GM12878 (cell line): ENCODE results near the gene RAB3C. TPM values are rescaled to one million over a fixed set of nuclear protein-coding genes. Genes with fewer than 3 reads are reported as not detected.

Source experiments
- ATAC-seq: fragments of 200-7000 bp; cut with Tn5 transposase; 3 replicates; pipeline ENCODE4 v1.9.1; 2020; ENCODE audit warnings: mild to moderate bottlenecking, moderate library complexity
- BruUV-seq: library from RNA; stranded (reverse); fragments of 400-500 nt; replicated peaks from 2 replicates; lab custom pipeline; 2021; lab: Mats Ljungman, UMichigan
- CTCF ChIA-PET: fragments of 300-600 bp; sonication (Branson Sonifier 250); formaldehyde crosslinking; extraction: SDS; loops from one replicate; lab custom pipeline; 2021; ENCODE audit warnings: inconsistent platforms; lab: Yijun Ruan, JAX
- POLR2A ChIA-PET: fragments of 350-600 bp; formaldehyde crosslinking; extraction: SDS; loops from one replicate; lab custom pipeline; 2021; ENCODE audit warnings: inconsistent platforms; lab: Charles Lee
- RAD21 ChIA-PET: fragments of 300-600 bp; sonication (Branson Sonifier 250); formaldehyde crosslinking; loops from one replicate; lab custom pipeline; 2023; ENCODE audit warnings: antibody characterized with exemption; ENCODE audit not compliant: unreplicated experiment; lab: Charles Lee
- SMC1A ChIA-PET: fragments of 300-600 bp; sonication (Branson Sonifier 250); formaldehyde crosslinking; loops from one replicate; lab custom pipeline; 2023; ENCODE audit not compliant: unreplicated experiment, uncharacterized antibody; lab: Charles Lee
- DNase-seq: peaks from one replicate; pipeline ENCODE4 v3.0.0-alpha.2; 2011; ENCODE audit warnings: low read depth, low spot score
- FAIRE-seq: peaks from 3 replicates; lab custom pipeline; 2011; peaks lifted over from hg19 to GRCh38; lab: Jason Lieb, UNC
- H2AFZ ChIP-seq: 2 replicates; pipeline ENCODE4 v1.6.0; 2011; ENCODE audit warnings: low read depth, low read length, control low read depth; ENCODE audit not compliant: control insufficient read depth
- H3K27ac ChIP-seq: 2 replicates; pipeline ENCODE4 v1.5.1; 2011; ENCODE audit warnings: control low read depth; ENCODE audit not compliant: control insufficient read depth, insufficient read depth
- H3K27me3 ChIP-seq, 2 experiments: replicated peaks in 1 of 2; 2 replicates each; pipeline versions ENCODE4 v1.6.0 to v1.6.1; 2011; ENCODE audit warnings: low read length in 1 of 2; ENCODE audit not compliant: control insufficient read depth in 2 of 2, insufficient read depth in 2 of 2
- H3K36me3 ChIP-seq, 2 experiments: 2 replicates each; pipeline ENCODE4 v1.5.1; 2011; ENCODE audit warnings: low read length in 1 of 2; ENCODE audit not compliant: control insufficient read depth in 2 of 2, insufficient read depth in 2 of 2
- H3K4me1 ChIP-seq: 2 replicates; pipeline ENCODE4 v1.6.1; 2011; ENCODE audit warnings: mild to moderate bottlenecking, low read length, moderate library complexity, mixed read lengths; ENCODE audit not compliant: control insufficient read depth, insufficient read depth
- H3K4me2 ChIP-seq: 2 replicates; pipeline ENCODE4 v1.6.0; 2011; ENCODE audit warnings: control low read depth; ENCODE audit not compliant: control insufficient read depth, insufficient read depth
- H3K4me3 ChIP-seq: fragments of 200-600 bp; sonication (generic); 2 replicates; pipeline ENCODE4 v1.5.1; 2016
- H3K79me2 ChIP-seq: 2 replicates; pipeline ENCODE4 v1.6.0; 2011; ENCODE audit warnings: low read length; ENCODE audit not compliant: control insufficient read depth, insufficient read depth
- H3K9ac ChIP-seq: 2 replicates; pipeline ENCODE4 v1.8.0; 2011; ENCODE audit warnings: low read length, control low read depth, mixed read lengths; ENCODE audit not compliant: control insufficient read depth, insufficient read depth
- H3K9me3 ChIP-seq: replicated peaks from 3 replicates; pipeline ENCODE4 v1.5.1; 2011; ENCODE audit warnings: mild to moderate bottlenecking, low read length; ENCODE audit not compliant: control insufficient read depth, insufficient read depth
- H4K20me1 ChIP-seq: 2 replicates; pipeline ENCODE4 v1.6.0; 2011; ENCODE audit not compliant: control insufficient read depth, insufficient read depth
- ATF7 ChIP-seq: fragments of 450-650 bp; IDR thresholded peaks from 2 replicates; pipeline ENCODE4 v1.6.1; 2016; ENCODE audit warnings: low read depth, mild to moderate bottlenecking
- CBFB ChIP-seq: IDR thresholded peaks from 2 replicates; pipeline ENCODE4 v1.6.1; 2016; ENCODE audit warnings: antibody characterized with exemption, low read depth
- CHD4 ChIP-seq: fragments of 200-600 bp; sonication (generic); IDR thresholded peaks from 2 replicates; pipeline ENCODE4 v1.6.1; 2016; ENCODE audit warnings: mild to moderate bottlenecking
- ESRRA ChIP-seq: IDR thresholded peaks from 2 replicates; pipeline ENCODE4 v1.6.1; 2012; ENCODE audit warnings: mild to moderate bottlenecking, low read length, improper control_type of control experiment
- HSF1 ChIP-seq: fragments of 150-350 bp; IDR thresholded peaks from 2 replicates; pipeline ENCODE4 v1.6.1; 2014; ENCODE audit warnings: mild to moderate bottlenecking, low read depth, low read length
- JUNB ChIP-seq: IDR thresholded peaks from 2 replicates; pipeline ENCODE4 v1.6.1; 2016; ENCODE audit warnings: antibody characterized with exemption, mild to moderate bottlenecking
- MEF2B ChIP-seq: fragments of 450-650 bp; IDR thresholded peaks from 2 replicates; pipeline ENCODE4 v1.6.1; 2018; ENCODE audit warnings: mild to moderate bottlenecking, moderate library complexity; ENCODE audit not compliant: partially characterized antibody, poor library complexity, severe bottlenecking
- NFIC ChIP-seq: IDR thresholded peaks from 2 replicates; pipeline ENCODE4 v1.6.1; 2012; ENCODE audit warnings: low read depth, mild to moderate bottlenecking, inconsistent platforms, low read length, moderate library complexity
- PKNOX1 ChIP-seq: fragments of 450-650 bp; IDR thresholded peaks from 2 replicates; pipeline ENCODE4 v1.6.1; 2016; ENCODE audit warnings: mild to moderate bottlenecking
- SMAD1 ChIP-seq: fragments of 450-650 bp; IDR thresholded peaks from 2 replicates; pipeline ENCODE4 v1.6.1; 2018; ENCODE audit warnings: mild to moderate bottlenecking, low read depth; ENCODE audit not compliant: partially characterized antibody
- SREBF2 ChIP-seq: IDR thresholded peaks from 2 replicates; pipeline ENCODE4 v1.6.1; 2012; ENCODE audit warnings: mild to moderate bottlenecking, low read length
- STAT1 ChIP-seq: fragments of 450-650 bp; conservative IDR thresholded peaks from 2 replicates; pipeline ENCODE4 v1.6.1; 2014; ENCODE audit warnings: antibody characterized with exemption, mild to moderate bottlenecking
- ZNF592 ChIP-seq: fragments of 450-650 bp; IDR thresholded peaks from 2 replicates; pipeline ENCODE4 v1.6.1; 2017; ENCODE audit warnings: mild to moderate bottlenecking, moderate library complexity
- whole genome bisulfite sequencing: methylation state at CpG from one replicate; pipeline ENCODE4 v1.1.6; 2016; ENCODE audit warnings: low lambda C conversion rate; ENCODE audit not compliant: insufficient replicate concordance, insufficient coverage; ENCODE audit errors: missing lambda C conversion rate; 5-methylcytosine and 5-hydroxymethylcytosine counted together
- in situ Hi-C: fragments of 300-500 bp; cut with MboI; formaldehyde crosslinking; loops from 9 replicates; pipeline ENCODE4 v1.14.3; 2018; ENCODE audit warnings: mixed read lengths
- intact Hi-C: fragments of 100-400 bp; cut with micrococcal nuclease; formaldehyde crosslinking; loops from one replicate; pipeline ENCODE4 v1.14.2; 2022; ENCODE audit not compliant: unreplicated experiment
- polyA plus RNA-seq, 11 experiments: library from polyadenylated mRNA; depleted of rRNA in 4 of 11; unstranded in 6 of 11; stranded (reverse) in 5 of 11; fragments of >200 nt; fragmentation: Nextera tagmentation in 4 of 11; fragmentation: Illumina TruSeq in 1 of 11; extraction: Ambion mirVana in 4 of 11; extraction: Trizol in 1 of 11; gene quantifications; 1 replicate in 1 of 11; 2 replicates in 10 of 11; pipeline versions ENCODE4 v1.2.1 to v1.2.3, GENCODE V29; 2011 to 2016; ENCODE audit warnings: inconsistent platforms in 2 of 11, missing spikeins in 2 of 11, low read depth in 1 of 11
- total RNA-seq, 4 experiments: library from RNA; depleted of rRNA in 3 of 4; stranded (reverse); fragments of >200 nt in 3 of 4; fragmentation: Illumina TruSeq in 1 of 4; extraction: Trizol in 1 of 4; gene quantifications; 2 replicates each; pipeline versions ENCODE4 v1.2.1 to v1.2.3, GENCODE V29; 2013 to 2021

The RAB3C gene
- total and polyA plus RNA-seq, 10 of the 15 experiments (the other 5 are each of a cell fraction or from before 2014, with no cell fraction given) = not detected

- no TSS peak for BruUV-seq
Observed at GRCh38 chr5:58763390-58763789, 180.5 kb downstream of the RAB3C start.

GRCh38 chr5:58764199-58764598 lies 181.3 kb downstream of the RAB3C start:
- intact Hi-C loops (no loop called here), in situ Hi-C loops (no loop called here)
- no peaks in the 10 kb centered on the region for H3K9me3 ChIP-seq
- H3K36me3 ChIP-seq = no peaks in the 10 kb centered on the region
- H2AFZ ChIP-seq = no peak overlapping the region
- no peak for DNase-seq
- no peak for FAIRE-seq
- no peaks in the 10 kb centered on the region; the same call in 1 of the 2 replicates for H3K4me1 ChIP-seq
- POLR2A ChIA-PET = no interaction called here
- no peaks in the 10 kb centered on the region for H3K79me2 ChIP-seq
- no peaks in the 10 kb centered on the region for H4K20me1 ChIP-seq
- 0 out of 3 replicates have a peak, but pooled peaks have one; percentile 6 for ATAC-seq
- RAD21 ChIA-PET = no interaction called here
- BruUV-seq = no TSS peak
- no peak overlapping the region for H3K27ac ChIP-seq
- no peak overlapping the region for H3K4me2 ChIP-seq
- no peaks in the 10 kb centered on the region for H3K27me3 ChIP-seq
- SMC1A ChIA-PET = interaction anchor here (1.5 to 2.6 kb wide), 2 partner anchors 9 to 32 kb away, joined by 4 to 7 read pairs; no protein-coding TSS in a partner anchor
- no peak overlapping the region for H3K4me3 ChIP-seq
- 31% methylated on average over 3 of the region's 3 CpGs for WGBS
- H3K9ac ChIP-seq = no peak overlapping the region
- CTCF ChIA-PET = no interaction called here
- TF ChIP-seq ESRRA (no peak), CBFB (no peak), PKNOX1 (no peak), SREBF2 (no peak), MEF2B (no peak), NFIC (no peak), CHD4 (no peak), STAT1 (no peak), HSF1 (no peak), ZNF592 (no peak), SMAD1 (no peak)

More at GRCh38 chr5:58763390-58763789, 180.5 kb downstream of the RAB3C start:
- FAIRE-seq = no peak
- peak; percentile 89 for TF ChIP-seq ATF7
- no peak for TF ChIP-seq JUNB
- TF ChIP-seq, all 136 proteins: peak for 1
- H2AFZ ChIP-seq = no peak overlapping the region
- H3K27me3 ChIP-seq = no peaks in the 10 kb centered on the region
- ChIA-PET POLR2A (no interaction called here), CTCF (no interaction called here), SMC1A (interaction anchor here (0.8 to 2.6 kb wide), 6 partner anchors 11 to 86 kb away, joined by 3 to 7 read pairs (median 6); no protein-coding TSS in a partner anchor), RAD21 (interaction anchor here (1.1 to 1.2 kb wide), 2 partner anchors 8 to 33 kb away, joined by 3 to 4 read pairs; no protein-coding TSS in a partner anchor)
- intact Hi-C loops (no loop called here), in situ Hi-C loops (no loop called here)
- no peaks in the 10 kb centered on the region; the same call in 1 of the 2 replicates for H3K4me1 ChIP-seq
- no peaks in the 10 kb centered on the region for H4K20me1 ChIP-seq
- no peak overlapping the region for H3K4me2 ChIP-seq
- ATAC-seq = peak; percentile 16; the same call in 1 of the 3 replicates
- H3K27ac ChIP-seq = no peak overlapping the region
- H3K36me3 ChIP-seq = no peaks in the 10 kb centered on the region
- H3K4me3 ChIP-seq = no peak overlapping the region
- DNase-seq = no peak
- H3K9ac ChIP-seq = no peak overlapping the region
- H3K9me3 ChIP-seq = no peaks in the 10 kb centered on the region
- no peaks in the 10 kb centered on the region for H3K79me2 ChIP-seq
